ENCODE data around the gene IGFBP1. TPM values are rescaled to one million over a fixed set of nuclear protein-coding genes. Genes with fewer than 3 reads are reported as not detected.

The IGFBP1 gene
- total and polyA plus RNA-seq, 9 of the 15 experiments (the other 6 are each of a cell fraction or from before 2014, with no cell fraction given) = not detected

DNA sequence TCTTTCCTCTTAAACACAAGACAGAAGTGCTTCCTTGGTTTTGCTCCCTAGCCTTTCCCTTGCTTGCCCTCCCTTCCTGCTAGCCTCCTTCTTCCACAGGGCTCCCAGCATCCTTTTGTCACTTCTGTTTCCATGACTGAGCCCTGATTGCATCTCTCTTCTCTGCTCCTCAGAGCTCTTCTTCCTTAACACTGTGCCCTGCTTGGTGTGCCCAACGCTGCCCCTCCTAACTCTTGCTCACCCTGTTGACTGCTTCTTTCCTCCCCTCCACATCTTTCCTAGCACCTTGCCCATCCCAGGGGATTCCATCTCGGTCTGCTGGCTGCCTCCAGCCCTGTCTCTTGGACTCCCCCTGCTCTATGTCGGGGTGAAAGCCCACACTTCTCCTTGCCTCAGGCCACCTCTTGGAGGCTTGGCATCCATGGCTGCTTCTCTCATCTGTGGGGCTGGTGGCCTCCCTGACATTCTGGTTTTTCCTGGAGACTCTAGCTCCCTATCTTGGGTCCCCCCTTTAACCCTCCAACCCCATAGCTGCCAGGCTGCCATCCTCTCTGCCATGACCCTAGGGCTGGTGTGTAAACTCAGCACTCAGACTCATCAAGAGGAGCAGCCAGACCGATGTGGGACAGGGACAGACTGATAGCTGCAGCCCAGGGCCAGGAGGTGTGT lies 5.8 kb downstream of the IGFBP1 start:
- no peak overlapping the region for H2AFZ ChIP-seq (ENCODE audit: low read depth, low read length)
- H3K9me3 ChIP-seq (replicated peaks; ENCODE audit: control insufficient read depth, insufficient read depth, low read depth, low read length) = no peaks in the 10 kb centered on the region
- no TSS peak for BruUV-seq (replicated peaks)
- in situ Hi-C loops (cut with MboI) = no loop called here
- H3K36me3 ChIP-seq (ENCODE audit: control insufficient read depth, insufficient read depth, low read length) = no peaks in the 10 kb centered on the region
- no peaks in the 10 kb centered on the region for H3K79me2 ChIP-seq (ENCODE audit: control insufficient read depth, insufficient read depth, low read length)
- WGBS (ENCODE audit: insufficient coverage, low coverage, missing lambda C conversion rate) = 0% methylated on average over 4 of the region's 4 CpGs
- FAIRE-seq = no peak
- POLR2A ChIA-PET = interaction anchor here (0.6 kb wide), 1 partner anchor 671 kb away, joined by 3 read pairs; no protein-coding TSS in a partner anchor
- no peaks in the 10 kb centered on the region for H3K9me1 ChIP-seq (ENCODE audit: control insufficient read depth, insufficient read depth, low read length)
- peaks cover 3 to 16% of the 10 kb centered on the region in 2 experiments; a peak in 3 of 5 replicates for H3K27me3 ChIP-seq (ENCODE audit: control insufficient read depth in 2 of 2, insufficient read depth in 2 of 2, low read length in 2 of 2)
- no peak overlapping the region for H3K4me2 ChIP-seq (ENCODE audit: insufficient read depth, low read length)
- no peak overlapping the region for H3K9ac ChIP-seq (ENCODE audit: insufficient read depth in 1 of 2, low read depth in 2 of 2, low read length in 2 of 2)
- H4K20me1 ChIP-seq (replicated peaks; ENCODE audit: control insufficient read depth, insufficient read depth, low read length) = no peaks in the 10 kb centered on the region
- no peak for ATAC-seq
- intact Hi-C loops (cut with micrococcal nuclease) = no loop called here
- CTCF ChIA-PET (ENCODE audit: low intra/inter-chr PET ratio) = no interaction called here
- H3K27ac ChIP-seq (ENCODE audit: extremely low read depth, low read depth, low read length) = no peak overlapping the region
- H3K4me3 ChIP-seq = no peak overlapping the region
- DNase-seq (ENCODE audit: extremely low read depth in 1 of 4, low spot score in 3 of 4) = no peak
- no peaks in the 10 kb centered on the region for H3K4me1 ChIP-seq (replicated peaks in 1 of 2; ENCODE audit: control insufficient read depth in 2 of 2, insufficient read depth in 2 of 2, low read length in 2 of 2)
- TF ChIP-seq, protein P1, sequence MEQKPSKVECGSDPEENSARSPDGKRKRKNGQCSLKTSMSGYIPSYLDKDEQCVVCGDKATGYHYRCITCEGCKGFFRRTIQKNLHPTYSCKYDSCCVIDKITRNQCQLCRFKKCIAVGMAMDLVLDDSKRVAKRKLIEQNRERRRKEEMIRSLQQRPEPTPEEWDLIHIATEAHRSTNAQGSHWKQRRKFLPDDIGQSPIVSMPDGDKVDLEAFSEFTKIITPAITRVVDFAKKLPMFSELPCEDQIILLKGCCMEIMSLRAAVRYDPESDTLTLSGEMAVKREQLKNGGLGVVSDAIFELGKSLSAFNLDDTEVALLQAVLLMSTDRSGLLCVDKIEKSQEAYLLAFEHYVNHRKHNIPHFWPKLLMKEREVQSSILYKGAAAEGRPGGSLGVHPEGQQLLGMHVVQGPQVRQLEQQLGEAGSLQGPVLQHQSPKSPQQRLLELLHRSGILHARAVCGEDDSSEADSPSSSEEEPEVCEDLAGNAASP (IDR thresholded peaks at IDR 0.05) = no peak
- no peak for TF ChIP-seq KAT2B (IDR thresholded peaks at IDR 0.05; ENCODE audit: low read depth, low read length)
- TF ChIP-seq RCOR1 (IDR thresholded peaks at IDR 0.05; ENCODE audit: borderline replicate concordance in 1 of 2, low read depth in 2 of 2, low read length in 2 of 2) = no peak
- TF ChIP-seq, protein P2, sequence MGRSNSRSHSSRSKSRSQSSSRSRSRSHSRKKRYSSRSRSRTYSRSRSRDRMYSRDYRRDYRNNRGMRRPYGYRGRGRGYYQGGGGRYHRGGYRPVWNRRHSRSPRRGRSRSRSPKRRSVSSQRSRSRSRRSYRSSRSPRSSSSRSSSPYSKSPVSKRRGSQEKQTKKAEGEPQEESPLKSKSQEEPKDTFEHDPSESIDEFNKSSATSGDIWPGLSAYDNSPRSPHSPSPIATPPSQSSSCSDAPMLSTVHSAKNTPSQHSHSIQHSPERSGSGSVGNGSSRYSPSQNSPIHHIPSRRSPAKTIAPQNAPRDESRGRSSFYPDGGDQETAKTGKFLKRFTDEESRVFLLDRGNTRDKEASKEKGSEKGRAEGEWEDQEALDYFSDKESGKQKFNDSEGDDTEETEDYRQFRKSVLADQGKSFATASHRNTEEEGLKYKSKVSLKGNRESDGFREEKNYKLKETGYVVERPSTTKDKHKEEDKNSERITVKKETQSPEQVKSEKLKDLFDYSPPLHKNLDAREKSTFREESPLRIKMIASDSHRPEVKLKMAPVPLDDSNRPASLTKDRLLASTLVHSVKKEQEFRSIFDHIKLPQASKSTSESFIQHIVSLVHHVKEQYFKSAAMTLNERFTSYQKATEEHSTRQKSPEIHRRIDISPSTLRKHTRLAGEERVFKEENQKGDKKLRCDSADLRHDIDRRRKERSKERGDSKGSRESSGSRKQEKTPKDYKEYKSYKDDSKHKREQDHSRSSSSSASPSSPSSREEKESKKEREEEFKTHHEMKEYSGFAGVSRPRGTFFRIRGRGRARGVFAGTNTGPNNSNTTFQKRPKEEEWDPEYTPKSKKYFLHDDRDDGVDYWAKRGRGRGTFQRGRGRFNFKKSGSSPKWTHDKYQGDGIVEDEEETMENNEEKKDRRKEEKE (IDR thresholded peaks at IDR 0.05; ENCODE audit: borderline replicate concordance in 1 of 2, control insufficient read depth in 1 of 2, low read depth in 2 of 2, low read length in 1 of 2) = no peak
- TF ChIP-seq CHD1 (IDR thresholded peaks at IDR 0.05; ENCODE audit: low read length) = no peak
- no peak for TF ChIP-seq NCOA1 (IDR thresholded peaks at IDR 0.05; ENCODE audit: low read depth)
- TF ChIP-seq, protein P3, sequence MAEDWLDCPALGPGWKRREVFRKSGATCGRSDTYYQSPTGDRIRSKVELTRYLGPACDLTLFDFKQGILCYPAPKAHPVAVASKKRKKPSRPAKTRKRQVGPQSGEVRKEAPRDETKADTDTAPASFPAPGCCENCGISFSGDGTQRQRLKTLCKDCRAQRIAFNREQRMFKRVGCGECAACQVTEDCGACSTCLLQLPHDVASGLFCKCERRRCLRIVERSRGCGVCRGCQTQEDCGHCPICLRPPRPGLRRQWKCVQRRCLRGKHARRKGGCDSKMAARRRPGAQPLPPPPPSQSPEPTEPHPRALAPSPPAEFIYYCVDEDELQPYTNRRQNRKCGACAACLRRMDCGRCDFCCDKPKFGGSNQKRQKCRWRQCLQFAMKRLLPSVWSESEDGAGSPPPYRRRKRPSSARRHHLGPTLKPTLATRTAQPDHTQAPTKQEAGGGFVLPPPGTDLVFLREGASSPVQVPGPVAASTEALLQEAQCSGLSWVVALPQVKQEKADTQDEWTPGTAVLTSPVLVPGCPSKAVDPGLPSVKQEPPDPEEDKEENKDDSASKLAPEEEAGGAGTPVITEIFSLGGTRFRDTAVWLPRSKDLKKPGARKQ (CRISPR knock-in tag; IDR thresholded peaks at IDR 0.05) = no peak
- TF ChIP-seq EHMT2 (IDR thresholded peaks at IDR 0.05) = no peak
- TF ChIP-seq ZNF274 (IDR thresholded peaks at IDR 0.05; ENCODE audit: borderline replicate concordance, low read depth, low read length) = no peak
- TF ChIP-seq PHF8 (IDR thresholded peaks at IDR 0.05; ENCODE audit: borderline replicate concordance, low read length) = no peak

Data from K562 (cell line).